WTC11 (cell line): ENCODE data around the gene KRT6A. TPM values are rescaled to one million over a fixed set of nuclear protein-coding genes. Genes with fewer than 3 reads are reported as not detected.

ENCODE experiments used
- ATAC-seq: fragments of 200-7000 bp; cut with Tn5 transposase; 2 replicates; pipeline ENCODE4 v1.10.0; 2021; ENCODE audit warnings: mild to moderate bottlenecking, moderate library complexity
- CTCF ChIA-PET: fragments of 300-600 bp; sonication (Branson Sonifier 250); formaldehyde crosslinking; loops from one replicate; lab custom pipeline; 2021; ENCODE audit warnings: antibody characterized with exemption; lab: Charles Lee
- POLR2A ChIA-PET: fragments of 350-600 bp; sonication (Branson Sonifier 250); formaldehyde crosslinking; loops from one replicate; lab custom pipeline; 2021; ENCODE audit warnings: antibody characterized with exemption; lab: Charles Lee
- DNase-seq: peaks from one replicate; pipeline ENCODE4 v3.0.0; 2021; ENCODE audit warnings: low spot score
- H3K27ac Mint-ChIP-seq: 2 replicates; pipeline ENCODE4 v1.8.0; 2021; ENCODE audit warnings: mixed read lengths
- H3K27me3 Mint-ChIP-seq: 2 replicates; pipeline ENCODE4 v1.8.0; 2021; ENCODE audit warnings: low read depth, mild to moderate bottlenecking, moderate library complexity, mixed read lengths
- H3K36me3 Mint-ChIP-seq: 2 replicates; pipeline ENCODE4 v1.8.0; 2021; ENCODE audit warnings: mixed read lengths
- H3K4me1 Mint-ChIP-seq: 2 replicates; pipeline ENCODE4 v1.8.0; 2022; ENCODE audit warnings: mixed read lengths
- H3K4me3 Mint-ChIP-seq: 2 replicates; pipeline ENCODE4 v1.8.0; 2021; ENCODE audit warnings: mild to moderate bottlenecking, moderate library complexity, mixed read lengths
- H3K9me3 Mint-ChIP-seq: 2 replicates; pipeline ENCODE4 v1.8.0; 2021; ENCODE audit warnings: mixed read lengths
- CTCF ChIP-seq: fragments of 200-600 bp; IDR thresholded peaks from 2 replicates; pipeline ENCODE4 v1.8.0; 2022; ENCODE audit warnings: antibody characterized with exemption
- E2F5 ChIP-seq: sonication (generic); formaldehyde crosslinking; IDR thresholded peaks from 2 replicates; pipeline ENCODE4 v1.8.1; 2022; ENCODE audit warnings: mild to moderate bottlenecking, moderate library complexity, missing genetic modification reagents
- GABPB1 ChIP-seq: sonication (generic); formaldehyde crosslinking; IDR thresholded peaks from 2 replicates; pipeline ENCODE4 v1.8.1; 2023; ENCODE audit warnings: mild to moderate bottlenecking, missing genetic modification reagents
- GTF2I ChIP-seq: fragments of 250-450 bp; sonication (Bioruptor Pico); conservative IDR thresholded peaks from 2 replicates; pipeline ENCODE4 v1.4.0; 2021; ENCODE audit warnings: mild to moderate bottlenecking
- JAZF1 ChIP-seq: fragments of 250-450 bp; sonication (Bioruptor Pico); IDR thresholded peaks from 2 replicates; pipeline ENCODE4 v1.9.0; 2021; ENCODE audit warnings: moderate library complexity, mild to moderate bottlenecking, inconsistent platforms
- MAX ChIP-seq: sonication (generic); formaldehyde crosslinking; IDR thresholded peaks from 2 replicates; pipeline ENCODE4 v1.8.0; 2022; ENCODE audit warnings: mild to moderate bottlenecking, missing genetic modification reagents
- NR3C1 ChIP-seq: sonication (generic); formaldehyde crosslinking; conservative IDR thresholded peaks from 2 replicates; pipeline ENCODE4 v1.8.1; 2023; ENCODE audit warnings: low read depth, mild to moderate bottlenecking, missing genetic modification reagents
- TEAD1 ChIP-seq: sonication (generic); formaldehyde crosslinking; IDR thresholded peaks from 2 replicates; pipeline ENCODE4 v1.8.0; 2022; ENCODE audit warnings: mild to moderate bottlenecking, missing genetic modification reagents
- TP53 ChIP-seq: sonication (generic); formaldehyde crosslinking; IDR thresholded peaks from 2 replicates; pipeline ENCODE4 v1.8.1; 2023; ENCODE audit warnings: mild to moderate bottlenecking, missing genetic modification reagents
- USF1 ChIP-seq: sonication (generic); formaldehyde crosslinking; IDR thresholded peaks from 2 replicates; pipeline ENCODE4 v1.8.0; 2022; ENCODE audit warnings: mild to moderate bottlenecking, missing genetic modification reagents
- USF2 ChIP-seq: sonication (generic); formaldehyde crosslinking; IDR thresholded peaks from 2 replicates; pipeline ENCODE4 v1.8.1; 2023; ENCODE audit warnings: mild to moderate bottlenecking, missing genetic modification reagents, moderate library complexity
- ZBTB21 ChIP-seq: sonication (generic); formaldehyde crosslinking; IDR thresholded peaks from 2 replicates; pipeline ENCODE4 v1.8.1; 2023; ENCODE audit warnings: mild to moderate bottlenecking, missing genetic modification reagents, borderline replicate concordance
- ZNF532 ChIP-seq: fragments of 250-450 bp; sonication (Bioruptor Pico); IDR thresholded peaks from 2 replicates; pipeline ENCODE4 v1.9.0; 2021; ENCODE audit warnings: mild to moderate bottlenecking, borderline replicate concordance
- ZSCAN18 ChIP-seq: fragments of 250-450 bp; sonication (Bioruptor Pico); IDR thresholded peaks from 2 replicates; pipeline ENCODE4 v2.1.2; 2022; ENCODE audit warnings: mild to moderate bottlenecking, moderate library complexity
- total RNA-seq: library from RNA; stranded (reverse); gene quantifications from 3 replicates; pipeline ENCODE4 v1.2.3, GENCODE V29; 2021
- TF ChIP-seq, protein P1 (sequence below): fragments of 250-450 bp; sonication (Bioruptor Pico); IDR thresholded peaks from 2 replicates; pipeline ENCODE4 v1.8.0; 2021; ENCODE audit warnings: mild to moderate bottlenecking
- TF ChIP-seq, protein P2 (sequence below): sonication (generic); formaldehyde crosslinking; conservative IDR thresholded peaks from 2 replicates; pipeline ENCODE4 v1.8.1; 2023; ENCODE audit warnings: mild to moderate bottlenecking, low read depth, missing genetic modification reagents, moderate library complexity

The KRT6A gene
- total RNA-seq, 1 experiment from 2014 or later: not detected

DNA sequence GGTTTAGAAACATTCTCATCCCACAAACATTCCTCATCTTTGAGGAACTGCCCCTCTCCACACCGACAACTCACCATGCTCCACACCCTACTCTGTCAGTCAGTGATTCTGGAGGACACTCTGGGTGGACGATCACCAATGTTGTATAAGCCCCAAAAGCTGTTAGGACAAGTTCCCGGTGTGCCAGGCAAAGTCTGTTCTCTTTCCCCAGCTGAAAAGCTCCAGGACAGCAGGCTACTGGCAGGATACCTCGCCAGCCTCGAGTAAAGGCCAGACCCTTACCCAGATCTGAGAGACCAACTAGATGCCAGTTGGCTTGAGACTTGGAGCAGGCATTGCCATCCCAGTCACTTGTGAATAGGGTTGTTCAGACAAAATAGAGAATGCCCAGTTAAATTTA is 15.2 kb upstream of the KRT6A start (continued):
- TF ChIP-seq MAX (CRISPR knock-in tag) (no peak), TP53 (CRISPR knock-in tag) (no peak), ZNF532 (CRISPR knock-in tag) (no peak), GABPB1 (CRISPR knock-in tag) (no peak), USF2 (CRISPR knock-in tag) (no peak), USF1 (no peak), JAZF1 (no peak), ZBTB21 (no peak)
- TF ChIP-seq, protein P1, sequence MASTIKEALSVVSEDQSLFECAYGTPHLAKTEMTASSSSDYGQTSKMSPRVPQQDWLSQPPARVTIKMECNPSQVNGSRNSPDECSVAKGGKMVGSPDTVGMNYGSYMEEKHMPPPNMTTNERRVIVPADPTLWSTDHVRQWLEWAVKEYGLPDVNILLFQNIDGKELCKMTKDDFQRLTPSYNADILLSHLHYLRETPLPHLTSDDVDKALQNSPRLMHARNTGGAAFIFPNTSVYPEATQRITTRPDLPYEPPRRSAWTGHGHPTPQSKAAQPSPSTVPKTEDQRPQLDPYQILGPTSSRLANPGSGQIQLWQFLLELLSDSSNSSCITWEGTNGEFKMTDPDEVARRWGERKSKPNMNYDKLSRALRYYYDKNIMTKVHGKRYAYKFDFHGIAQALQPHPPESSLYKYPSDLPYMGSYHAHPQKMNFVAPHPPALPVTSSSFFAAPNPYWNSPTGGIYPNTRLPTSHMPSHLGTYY: no peak
- TF ChIP-seq, protein P2, sequence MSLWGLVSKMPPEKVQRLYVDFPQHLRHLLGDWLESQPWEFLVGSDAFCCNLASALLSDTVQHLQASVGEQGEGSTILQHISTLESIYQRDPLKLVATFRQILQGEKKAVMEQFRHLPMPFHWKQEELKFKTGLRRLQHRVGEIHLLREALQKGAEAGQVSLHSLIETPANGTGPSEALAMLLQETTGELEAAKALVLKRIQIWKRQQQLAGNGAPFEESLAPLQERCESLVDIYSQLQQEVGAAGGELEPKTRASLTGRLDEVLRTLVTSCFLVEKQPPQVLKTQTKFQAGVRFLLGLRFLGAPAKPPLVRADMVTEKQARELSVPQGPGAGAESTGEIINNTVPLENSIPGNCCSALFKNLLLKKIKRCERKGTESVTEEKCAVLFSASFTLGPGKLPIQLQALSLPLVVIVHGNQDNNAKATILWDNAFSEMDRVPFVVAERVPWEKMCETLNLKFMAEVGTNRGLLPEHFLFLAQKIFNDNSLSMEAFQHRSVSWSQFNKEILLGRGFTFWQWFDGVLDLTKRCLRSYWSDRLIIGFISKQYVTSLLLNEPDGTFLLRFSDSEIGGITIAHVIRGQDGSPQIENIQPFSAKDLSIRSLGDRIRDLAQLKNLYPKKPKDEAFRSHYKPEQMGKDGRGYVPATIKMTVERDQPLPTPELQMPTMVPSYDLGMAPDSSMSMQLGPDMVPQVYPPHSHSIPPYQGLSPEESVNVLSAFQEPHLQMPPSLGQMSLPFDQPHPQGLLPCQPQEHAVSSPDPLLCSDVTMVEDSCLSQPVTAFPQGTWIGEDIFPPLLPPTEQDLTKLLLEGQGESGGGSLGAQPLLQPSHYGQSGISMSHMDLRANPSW (CRISPR knock-in tag): no peak

- ChIA-PET POLR2A (no interaction called here), CTCF (interaction anchor here (0.5 to 2.4 kb wide), 21 partner anchors 11 to 404 kb away, joined by 3 to 23 read pairs (median 4); no protein-coding TSS in a partner anchor)
- H3K36me3 Mint-ChIP-seq: peaks cover 5% of the 10 kb centered on the region; the same call in 1 of the 2 replicates
- DNase-seq (no peak), ATAC-seq (peak; percentile 95)
- peaks cover 20% of the 10 kb centered on the region for H3K9me3 Mint-ChIP-seq
- TF ChIP-seq CTCF (peak; percentile 31; the same call in 1 of the 2 replicates), TEAD1 (CRISPR knock-in tag) (no peak), GTF2I (CRISPR knock-in tag) (no peak), NR3C1 (CRISPR knock-in tag) (no peak), ZSCAN18 (CRISPR knock-in tag) (no peak), TP53 (CRISPR knock-in tag) (no peak), E2F5 (CRISPR knock-in tag) (no peak)
- TF ChIP-seq, protein P1: no peak
- H3K4me1 Mint-ChIP-seq: peaks cover 8% of the 10 kb centered on the region; the same call in 1 of the 2 replicates
- H3K27me3 Mint-ChIP-seq: peaks cover 2% of the 10 kb centered on the region
- H3K4me3 Mint-ChIP-seq: no peak overlapping the region
- H3K27ac Mint-ChIP-seq: no peak overlapping the region
Measured at GRCh38 chr12:52506858-52507715, 14.0 kb upstream of the KRT6A start.
